Left kidney (tissue), 2 donors: Measurements from ENCODE around the gene RNFT2. TPM values are rescaled to one million over a fixed set of nuclear protein-coding genes. Genes with fewer than 3 reads are reported as not detected.

Experiments
- DNase-seq: peaks from one replicate; pipeline ENCODE4 v3.0.0-alpha.2; 2013
- polyA plus RNA-seq: library from polyadenylated mRNA; unstranded; fragments of 120-200 nt; gene quantifications from one replicate; pipeline ENCODE4 v1.2.1, GENCODE V29; 2013; ENCODE audit not compliant: insufficient read length

Gene RNFT2
- polyA plus RNA-seq, 1 donor, result 8.6 TPM

- no peak for DNase-seq
These were observed 95.4 kb downstream of the RNFT2 start for GRCh38 chr12:116833474-116833873.

- no peak for DNase-seq
These were observed 97.4 kb downstream of the RNFT2 start for GRCh38 chr12:116835484-116835883.

- no peak for DNase-seq
These were observed 99.0 kb downstream of the RNFT2 start for GRCh38 chr12:116837097-116837496.

- no peak for DNase-seq
These were observed 100.2 kb downstream of the RNFT2 start for GRCh38 chr12:116838365-116838764.

GRCh38 chr12:116839287-116839830 lies 101.2 kb downstream of the RNFT2 start:
- DNase-seq, result no peak

GRCh38 chr12:116843085-116843484 lies 105.0 kb downstream of the RNFT2 start:
- DNase-seq, result no peak

GRCh38 chr12:116849216-116849615 lies 111.1 kb downstream of the RNFT2 start:
- DNase-seq, result no peak

- no peak for DNase-seq
These were observed 114.2 kb downstream of the RNFT2 start for GRCh38 chr12:116852303-116852702.

- DNase-seq, result no peak
These were observed 115.4 kb downstream of the RNFT2 start for GRCh38 chr12:116853507-116853906.

GRCh38 chr12:116855744-116856470 lies 117.8 kb downstream of the RNFT2 start:
- no peak for DNase-seq

- DNase-seq, result no peak
These were observed 118.6 kb downstream of the RNFT2 start for GRCh38 chr12:116856729-116857128.

- DNase-seq, result no peak
These were observed 121.0 kb downstream of the RNFT2 start for GRCh38 chr12:116859079-116859478.

- no peak for DNase-seq
These were observed 122.1 kb downstream of the RNFT2 start for GRCh38 chr12:116860263-116860662.

- DNase-seq, result no peak
These were observed 123.2 kb downstream of the RNFT2 start for GRCh38 chr12:116861320-116861719.

GRCh38 chr12:116862167-116862566 lies 124.1 kb downstream of the RNFT2 start:
- no peak for DNase-seq

GRCh38 chr12:116863275-116863767 lies 125.2 kb downstream of the RNFT2 start:
- no peak for DNase-seq

GRCh38 chr12:116864371-116865160 lies 126.5 kb downstream of the RNFT2 start:
- DNase-seq, result no peak

GRCh38 chr12:116867523-116867922 lies 129.4 kb downstream of the RNFT2 start:
- DNase-seq, result no peak

- no peak for DNase-seq
These were observed 132.2 kb downstream of the RNFT2 start for GRCh38 chr12:116870306-116870705.

GRCh38 chr12:116874324-116874995 lies 136.3 kb downstream of the RNFT2 start:
- no peak for DNase-seq

GRCh38 chr12:116876151-116876869 lies 138.2 kb downstream of the RNFT2 start:
- no peak for DNase-seq
